Ureter (tissue), 1 donor: ENCODE data around the gene TFB1M. TPM values are rescaled to one million over a fixed set of nuclear protein-coding genes. Genes with fewer than 3 reads are reported as not detected.
"Not testable (repeated sequence)": the region's sequence is repeated elsewhere in the genome, so short reads cannot be mapped to it uniquely, and the experiment has no call there.

Experiments used
- DNase-seq: peaks from one replicate; pipeline ENCODE4 v3.0.0-alpha.2; 2020; ENCODE audit warnings: low spot score
- total RNA-seq: library from RNA; stranded (reverse); gene quantifications from one replicate; pipeline ENCODE4 v1.2.4, GENCODE V29; 2023
- donor health status: DM: yes; HTN: yes; CAD: no.

Gene TFB1M
- total RNA-seq, 1 donor from 2014 or later, result 36.7 TPM

GRCh38 chr6:155329460-155330132, 15.3 kb upstream of the TFB1M start:
- DNase-seq, result no peak

- no peak for DNase-seq
Measured at GRCh38 chr6:155328539-155329459, 14.5 kb upstream of the TFB1M start.

GRCh38 chr6:155328074-155328538, 13.8 kb upstream of the TFB1M start:
- no peak for DNase-seq

- peak; percentile 69 for DNase-seq
Measured at GRCh38 chr6:155327326-155328073, 13.2 kb upstream of the TFB1M start.

- no peak for DNase-seq
Measured at GRCh38 chr6:155325700-155326516, 11.6 kb upstream of the TFB1M start.

- no peak for DNase-seq
Measured at GRCh38 chr6:155324993-155325392, 10.7 kb upstream of the TFB1M start.

- no peak for DNase-seq
Measured at GRCh38 chr6:155324172-155324571, 9.9 kb upstream of the TFB1M start.

- DNase-seq, result no peak
Measured at GRCh38 chr6:155319902-155320301, 5.6 kb upstream of the TFB1M start.

- no peak for DNase-seq
Measured at GRCh38 chr6:155317186-155317585, 2.9 kb upstream of the TFB1M start.

GRCh38 chr6:155316419-155316818, 2.1 kb upstream of the TFB1M start:
- no peak for DNase-seq

- DNase-seq, result no peak
Measured at GRCh38 chr6:155315516-155315871, 1.2 kb upstream of the TFB1M start.

GRCh38 chr6:155314773-155315515, 660 bp upstream of the TFB1M start:
- DNase-seq, result peak; percentile 55

GRCh38 chr6:155313602-155314091, 637 bp downstream of the TFB1M start:
- no peak for DNase-seq

- not testable (repeated sequence) for DNase-seq
Measured at GRCh38 chr6:155312950-155313349, 1.3 kb downstream of the TFB1M start.

- no peak for DNase-seq
Measured at GRCh38 chr6:155311583-155311982, 2.7 kb downstream of the TFB1M start.

GRCh38 chr6:155311086-155311485, 3.2 kb downstream of the TFB1M start:
- no peak for DNase-seq

- no peak for DNase-seq
Measured at GRCh38 chr6:155310596-155310995, 3.7 kb downstream of the TFB1M start.

GRCh38 chr6:155309150-155309549, 5.1 kb downstream of the TFB1M start:
- no peak for DNase-seq

- DNase-seq, result no peak
Measured at GRCh38 chr6:155306958-155307357, 7.3 kb downstream of the TFB1M start.

GRCh38 chr6:155303361-155303870, 10.9 kb downstream of the TFB1M start:
- DNase-seq, result no peak
